G401.6 (cell line): Measurements from ENCODE around the gene SMARCC2.
"Not testable (repeated sequence)": the region's sequence is repeated elsewhere in the genome, so short reads cannot be mapped to it uniquely, and the experiment has no call there.

Experiments used
- FAIRE-seq: peaks from 2 replicates; lab custom pipeline; 2012; peaks lifted over from hg19 to GRCh38; lab: Jason Lieb, UNC

The SMARCC2 gene

DNA sequence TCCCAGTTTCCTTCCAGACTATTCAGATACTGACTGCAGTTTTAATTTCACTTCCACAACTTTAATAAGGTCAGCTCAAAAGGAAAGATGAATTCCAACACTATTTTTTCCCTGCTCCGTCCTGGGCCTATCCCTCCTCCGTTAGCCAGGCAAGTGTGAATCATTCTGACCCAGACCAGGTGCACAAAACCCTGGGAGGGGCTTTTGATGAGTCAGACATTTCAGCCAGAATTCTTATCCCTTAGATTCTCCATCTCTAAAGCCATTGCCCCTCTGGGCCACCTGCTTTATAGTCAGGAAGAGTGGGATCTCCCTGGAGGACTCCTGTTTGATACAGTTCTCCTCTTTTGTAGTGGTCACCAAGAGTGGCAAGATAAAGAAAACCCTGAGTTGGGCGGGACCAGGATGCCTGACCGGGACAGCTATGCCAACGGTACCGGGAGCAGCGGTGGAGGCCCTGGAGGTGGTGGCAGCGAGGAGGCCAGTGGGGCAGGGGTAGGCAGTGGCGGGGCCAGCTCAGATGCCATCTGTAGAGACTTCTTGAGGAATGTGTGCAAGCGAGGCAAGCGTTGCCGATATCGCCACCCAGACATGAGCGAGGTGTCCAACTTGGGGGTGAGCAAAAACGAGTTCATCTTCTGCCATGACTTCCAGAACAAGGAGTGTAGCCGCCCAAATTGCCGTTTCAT, 69.0 kb downstream of the SMARCC2 start:
- no peak for FAIRE-seq

DNA sequence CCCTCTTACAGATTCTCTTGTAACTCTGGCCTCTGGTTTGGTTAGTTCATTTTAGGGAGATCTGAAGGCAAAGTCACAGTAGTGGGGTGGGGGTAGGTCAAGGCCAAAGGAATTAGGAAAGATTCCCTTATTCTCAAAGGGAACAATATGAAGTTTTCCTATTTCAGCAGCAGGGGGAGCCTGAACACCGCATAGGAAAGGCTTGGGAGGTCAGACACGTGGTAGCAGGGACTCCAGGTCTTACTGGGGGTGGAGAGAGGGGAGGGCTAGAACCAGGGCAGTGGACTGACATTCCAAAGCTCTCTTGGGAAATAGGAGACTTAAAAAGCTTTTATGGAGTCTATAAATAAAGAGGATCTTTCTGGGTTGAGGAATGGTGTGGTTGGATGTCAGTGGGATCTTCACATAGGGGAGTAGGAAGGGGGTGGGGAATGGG, 69.9 kb downstream of the SMARCC2 start:
- peak; percentile 90 for FAIRE-seq

DNA sequence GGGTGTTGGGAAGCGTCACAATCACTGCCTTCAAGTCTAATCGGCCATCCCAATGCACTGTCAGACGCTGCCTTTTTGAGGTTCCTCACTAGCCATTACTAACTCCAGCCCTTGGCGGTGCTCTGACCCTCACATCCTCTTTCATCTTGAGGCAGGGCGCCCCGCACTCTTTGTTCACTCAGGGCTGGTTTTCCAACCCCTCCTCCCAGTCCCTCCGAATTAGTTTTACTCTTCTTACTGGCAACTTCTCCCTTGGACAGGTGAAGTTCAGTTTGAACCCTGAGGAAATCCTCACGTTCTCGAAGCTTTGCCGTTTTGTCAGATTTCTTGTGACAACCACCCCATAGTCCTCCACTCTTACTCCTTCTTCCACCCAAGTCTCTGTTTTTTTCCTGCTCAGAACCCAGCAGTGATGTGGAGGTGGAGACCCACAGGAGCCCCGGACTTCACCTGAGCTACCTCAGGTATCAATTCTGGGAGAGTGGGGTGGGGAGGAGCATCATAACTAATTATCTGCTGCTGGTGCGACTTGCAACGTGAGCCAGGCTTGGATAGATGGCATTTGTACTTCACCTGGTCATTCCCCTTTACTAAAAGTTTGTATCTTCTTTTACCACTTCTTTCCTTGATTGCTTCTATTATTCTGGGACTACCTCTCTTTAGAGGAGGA, 70.5 kb downstream of the SMARCC2 start:
- no peak for FAIRE-seq

DNA sequence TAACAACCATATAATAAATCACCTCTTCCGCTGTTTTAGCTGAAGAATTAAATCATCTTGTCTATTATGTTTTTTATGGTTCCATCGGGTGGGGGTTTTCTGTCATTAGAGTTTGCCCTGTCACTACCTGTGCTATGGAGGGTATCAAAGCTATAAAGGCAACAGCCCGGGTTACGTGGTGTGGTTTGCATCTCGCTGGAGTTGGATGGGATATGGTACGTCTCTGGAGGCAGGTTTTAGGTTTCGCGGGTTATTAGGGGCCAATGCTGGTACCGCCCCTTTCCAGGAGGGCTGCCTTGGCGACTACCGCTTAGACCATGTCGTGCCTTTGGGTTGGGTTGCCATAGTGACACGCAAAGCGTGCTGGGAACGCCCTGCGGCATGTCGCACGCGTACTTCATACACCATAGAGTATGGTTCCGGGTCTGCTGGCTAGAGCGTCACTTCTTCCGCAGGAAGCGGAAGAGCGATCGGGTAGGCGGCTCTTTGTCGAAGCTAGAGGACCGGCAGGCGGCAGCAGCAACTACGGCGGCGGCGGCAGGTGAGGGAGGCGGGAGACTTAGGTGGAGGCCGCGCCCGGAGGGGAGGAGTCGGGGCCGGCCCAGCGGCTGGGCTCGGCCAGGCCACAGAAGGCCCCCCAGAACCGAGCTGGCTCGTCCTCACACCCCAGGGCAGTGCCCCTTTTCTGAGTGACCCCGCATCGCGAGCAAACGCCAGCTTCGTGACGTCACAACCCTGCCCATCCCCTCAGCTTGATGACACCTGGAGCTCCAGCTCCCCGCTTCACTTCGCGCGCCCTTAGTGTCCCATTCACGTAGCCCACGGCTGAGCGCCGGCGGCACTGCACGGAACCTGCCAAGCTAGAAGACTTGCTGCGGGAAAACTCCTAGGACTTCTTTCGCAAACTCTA, 71.2 kb downstream of the SMARCC2 start, which contains the start of gene ZC3H10:
TSS of gene ZC3H10 (plus strand) at position 489 of the 910 bp plus-strand sequence. CDS start 2,297 bp downstream, outside the sequence.
- FAIRE-seq, result peak; percentile 97

DNA sequence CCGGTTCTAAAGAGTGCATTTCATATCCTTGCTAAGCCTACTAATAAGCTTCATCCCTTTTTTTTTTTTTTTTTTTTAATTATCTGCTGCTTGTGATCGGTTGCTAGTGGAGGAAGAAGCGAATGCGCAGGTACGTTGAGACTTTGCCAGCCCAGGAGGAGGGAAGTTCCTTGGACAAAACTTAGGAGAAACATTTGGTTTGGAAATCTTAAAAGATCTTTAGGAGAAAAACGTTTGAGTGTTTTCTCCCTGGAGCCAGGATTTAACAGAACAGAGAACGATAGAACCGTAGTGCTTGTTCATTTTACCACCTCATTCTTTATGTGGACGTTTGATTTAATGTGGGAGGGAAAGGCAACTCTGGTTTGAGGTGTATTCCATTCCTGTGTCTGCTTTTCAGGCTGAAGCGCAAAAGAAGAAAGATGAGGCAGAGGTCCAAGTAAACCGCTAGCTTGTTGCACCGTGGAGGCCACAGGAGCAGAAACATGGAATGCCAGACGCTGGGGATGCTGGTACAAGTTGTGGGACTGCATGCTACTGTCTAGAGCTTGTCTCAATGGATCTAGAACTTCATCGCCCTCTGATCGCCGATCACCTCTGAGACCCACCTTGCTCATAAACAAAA, 72.1 kb downstream of the SMARCC2 start:
- FAIRE-seq, result not testable (repeated sequence)

DNA sequence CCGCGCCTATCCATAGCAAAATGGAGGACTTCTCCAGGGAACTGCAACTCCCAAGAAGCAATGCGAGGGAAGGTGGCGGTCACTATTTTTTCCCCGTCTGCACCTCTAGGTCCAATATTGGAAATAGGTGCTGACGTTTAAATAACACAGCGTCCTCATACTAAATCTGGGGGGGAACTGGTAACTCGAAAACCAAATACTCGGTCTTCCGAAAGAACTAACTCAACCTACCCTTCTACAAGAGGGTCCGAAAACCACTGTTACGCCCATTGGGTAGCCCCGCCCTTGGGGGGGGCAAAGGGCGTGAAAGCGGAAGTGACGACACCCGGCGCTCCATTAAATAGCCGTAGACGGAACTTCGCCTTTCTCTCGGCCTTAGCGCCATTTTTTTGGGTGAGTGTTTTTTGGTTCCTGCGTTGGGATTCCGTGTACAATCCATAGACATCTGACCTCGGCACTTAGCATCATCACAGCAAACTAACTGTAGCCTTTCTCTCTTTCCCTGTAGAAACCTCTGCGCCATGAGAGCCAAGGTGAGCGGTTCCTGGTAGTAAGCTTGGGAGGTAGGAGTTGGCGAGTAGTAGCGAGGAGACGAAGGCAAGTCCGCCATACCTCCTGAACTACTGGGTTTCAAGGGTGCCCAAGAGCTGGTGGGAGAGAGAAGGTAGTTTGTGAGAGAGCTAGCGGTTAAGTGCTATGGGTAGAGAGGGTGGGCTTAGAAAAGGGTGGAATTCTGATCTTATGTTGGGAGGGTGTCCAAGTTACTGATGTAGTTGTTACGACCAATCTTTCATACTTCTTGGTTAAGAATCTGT, 72.8 kb downstream of the SMARCC2 start, which contains the start of gene RPL41:
TSS of gene RPL41 (plus strand) at position 367 of the 815 bp plus-strand sequence.
- peak; percentile 94 for FAIRE-seq

DNA sequence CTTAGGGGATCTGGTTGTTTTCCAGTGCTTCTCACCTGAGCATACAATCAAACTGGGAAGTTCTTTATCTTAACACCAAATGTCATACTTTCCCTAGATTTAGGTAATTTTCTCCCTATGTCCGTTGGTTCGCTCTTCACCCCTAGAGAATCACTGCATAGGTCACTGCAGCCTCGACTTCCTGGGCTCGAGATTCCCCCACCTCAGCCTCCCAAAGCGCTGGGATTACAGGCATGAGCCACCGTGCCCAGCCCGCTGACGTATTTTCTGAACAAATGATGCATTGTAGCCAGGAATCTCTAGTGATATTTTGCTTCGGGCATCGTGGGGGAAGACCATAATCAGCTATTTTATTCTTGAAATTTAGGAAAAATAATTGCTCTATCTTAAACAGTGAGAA, 74.0 kb downstream of the SMARCC2 start:
- no peak for FAIRE-seq

DNA sequence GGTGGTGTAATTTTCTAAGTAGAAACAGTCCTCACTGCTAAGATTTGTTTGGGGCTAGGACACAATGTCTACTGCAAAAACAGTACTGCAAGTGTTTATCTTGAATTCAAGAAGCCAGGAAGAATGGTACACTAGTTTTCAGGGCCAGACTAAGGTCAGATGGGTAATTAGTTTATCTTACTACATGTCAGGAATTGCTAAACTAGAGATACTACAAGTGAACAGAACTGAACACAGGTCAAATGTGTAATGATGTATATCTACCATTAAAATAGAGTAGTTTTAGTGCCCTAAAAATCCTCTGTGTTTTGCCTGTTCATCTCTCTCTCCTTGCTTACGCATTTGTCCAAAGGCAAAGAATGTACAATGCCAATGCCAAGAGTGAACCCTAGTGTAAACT, 75.2 kb downstream of the SMARCC2 start:
- no peak for FAIRE-seq
